ENCODE results near the gene NPBWR2. TPM values are rescaled to one million over a fixed set of nuclear protein-coding genes. Genes with fewer than 3 reads are reported as not detected.

Gene NPBWR2
- total RNA-seq, 1 donor from 2014 or later, result not detected

- Mint-ChIP-seq H3K4me3 (ENCODE audit: unreplicated experiment) (no peak overlapping the region), H3K27ac (ENCODE audit: unreplicated experiment) (no peak overlapping the region), H3K4me1 (ENCODE audit: low read depth, unreplicated experiment) (peaks cover 8% of the 10 kb centered on the region), H3K36me3 (ENCODE audit: unreplicated experiment) (no peaks in the 10 kb centered on the region), H3K27me3 (ENCODE audit: unreplicated experiment) (peaks cover 5% of the 10 kb centered on the region), H3K9me3 (ENCODE audit: unreplicated experiment) (peaks cover 2% of the 10 kb centered on the region)
- TF ChIP-seq CTCF (IDR thresholded peaks at IDR 0.05; ENCODE audit: partially characterized antibody, unreplicated experiment), result no peak
- no peak for DNase-seq
Observed at GRCh38 chr20:64068386-64069208, 38.8 kb downstream of the NPBWR2 start.

GRCh38 chr20:64067733-64068307, 39.5 kb downstream of the NPBWR2 start:
- Mint-ChIP-seq H3K36me3 (ENCODE audit: unreplicated experiment) (no peaks in the 10 kb centered on the region), H3K27me3 (ENCODE audit: unreplicated experiment) (peaks cover 5% of the 10 kb centered on the region), H3K9me3 (ENCODE audit: unreplicated experiment) (peaks cover 2% of the 10 kb centered on the region), H3K4me1 (ENCODE audit: low read depth, unreplicated experiment) (peaks cover 8% of the 10 kb centered on the region), H3K4me3 (ENCODE audit: unreplicated experiment) (no peak overlapping the region), H3K27ac (ENCODE audit: unreplicated experiment) (no peak overlapping the region)
- TF ChIP-seq CTCF (IDR thresholded peaks at IDR 0.05; ENCODE audit: partially characterized antibody, unreplicated experiment), result no peak
- DNase-seq, result no peak

DNA sequence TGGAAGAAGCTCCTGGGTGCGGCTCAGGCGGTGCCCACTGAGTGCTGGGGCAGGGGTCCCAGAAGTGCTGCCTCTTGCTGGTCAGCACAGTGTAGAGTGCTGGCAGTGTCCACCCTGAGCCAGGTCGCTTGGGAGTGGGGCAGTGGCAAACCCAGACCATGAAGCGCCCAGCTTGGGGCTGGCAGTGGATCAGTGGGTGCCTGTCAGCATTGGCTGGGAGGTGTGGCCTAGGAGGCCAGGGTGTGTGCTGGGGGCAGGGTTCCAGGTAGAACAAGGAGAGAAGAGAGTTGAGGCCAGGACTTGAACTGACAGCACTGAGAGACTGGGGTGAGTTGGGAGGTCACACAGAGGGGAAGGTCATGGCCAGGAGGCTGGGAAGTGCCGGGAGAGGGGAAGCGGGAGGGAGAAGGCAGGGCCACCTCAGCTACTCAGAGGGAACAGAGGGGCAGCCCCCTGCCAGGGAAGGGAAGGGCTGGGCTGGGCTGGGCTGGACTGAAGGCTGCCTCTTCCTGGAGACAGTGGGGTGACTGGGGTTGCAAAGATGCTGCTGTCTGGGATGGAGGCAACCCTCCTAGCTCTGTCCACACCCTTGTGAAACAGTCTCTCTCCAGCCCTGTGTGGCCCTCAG, 40.2 kb downstream of the NPBWR2 start:
- no peak overlapping the region for H3K4me3 Mint-ChIP-seq (ENCODE audit: unreplicated experiment)
- H3K27me3 Mint-ChIP-seq (ENCODE audit: unreplicated experiment), result peaks cover 5% of the 10 kb centered on the region
- no peak overlapping the region for H3K27ac Mint-ChIP-seq (ENCODE audit: unreplicated experiment)
- TF ChIP-seq CTCF (IDR thresholded peaks at IDR 0.05; ENCODE audit: partially characterized antibody, unreplicated experiment), result no peak
- peaks cover 2% of the 10 kb centered on the region for H3K9me3 Mint-ChIP-seq (ENCODE audit: unreplicated experiment)
- peaks cover 8% of the 10 kb centered on the region for H3K4me1 Mint-ChIP-seq (ENCODE audit: low read depth, unreplicated experiment)
- no peaks in the 10 kb centered on the region for H3K36me3 Mint-ChIP-seq (ENCODE audit: unreplicated experiment)
- no peak for DNase-seq

DNA sequence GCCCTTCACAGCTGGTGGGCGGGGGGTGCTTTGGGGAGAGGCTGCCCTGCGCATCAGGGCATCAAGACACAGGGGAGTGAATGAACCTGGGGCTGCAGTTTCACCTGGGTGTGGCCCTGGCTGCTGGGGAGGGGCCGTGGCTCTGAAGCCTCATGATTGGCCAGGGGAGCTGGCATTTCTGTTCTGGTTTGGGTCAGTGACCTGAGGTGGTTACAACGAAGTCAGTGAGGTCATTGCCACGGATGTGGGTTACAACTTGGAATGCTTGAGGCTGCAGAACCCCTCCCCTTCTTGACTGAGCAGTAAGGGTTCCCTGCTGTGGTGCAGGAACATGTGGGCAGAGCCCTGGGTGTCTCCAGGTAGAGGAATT, 41.4 kb downstream of the NPBWR2 start:
- Mint-ChIP-seq H3K36me3 (ENCODE audit: unreplicated experiment) (no peaks in the 10 kb centered on the region), H3K4me1 (ENCODE audit: low read depth, unreplicated experiment) (peaks cover 8% of the 10 kb centered on the region), H3K9me3 (ENCODE audit: unreplicated experiment) (peaks cover 3% of the 10 kb centered on the region), H3K27me3 (ENCODE audit: unreplicated experiment) (peaks cover 5% of the 10 kb centered on the region), H3K27ac (ENCODE audit: unreplicated experiment) (no peak overlapping the region), H3K4me3 (ENCODE audit: unreplicated experiment) (no peak overlapping the region)
- no peak for TF ChIP-seq CTCF (IDR thresholded peaks at IDR 0.05; ENCODE audit: partially characterized antibody, unreplicated experiment)
- DNase-seq, result no peak
